MM.1S (cell line): ENCODE measurements around the gene CTAGE8.
"Not testable (repeated sequence)": the region's sequence is repeated elsewhere in the genome, so short reads cannot be mapped to it uniquely, and the experiment has no call there.

Experiments used
- CTCF ChIP-seq: fragments of 300-600 bp; sonication (generic); IDR thresholded peaks from 2 replicates; pipeline ENCODE4 v1.5.1; 2016; ENCODE audit warnings: antibody characterized with exemption, low read length, mixed read lengths
- EZH2 ChIP-seq: fragments of 300-600 bp; sonication (generic); optimal IDR thresholded peaks from 2 replicates; pipeline ENCODE3; 2017; ENCODE audit warnings: low read depth, mild to moderate bottlenecking, antibody characterized with exemption, low read length, mixed read lengths
- EZH2phosphoT487 ChIP-seq: fragments of 300-600 bp; sonication (generic); IDR thresholded peaks from 2 replicates; pipeline ENCODE4 v1.6.1; 2018; ENCODE audit warnings: antibody characterized with exemption, low read length

- TF ChIP-seq CTCF, EZH2, EZH2phosphoT487: not testable (repeated sequence)
These were observed 38.1 kb downstream of the CTAGE8 start for GRCh38 chr7:144231027-144231426.
